ENCODE data around the gene PTPRD. TPM values are rescaled to one million over a fixed set of nuclear protein-coding genes. Genes with fewer than 3 reads are reported as not detected.
A peak's percentile ranks its signal among the peaks of the same experiment; 100 is the strongest.

PTPRD gene
- total and polyA plus RNA-seq, 2 donors from 2014 or later = 6.4 to 78.9 TPM

- FAIRE-seq = no peak
Measured at GRCh38 chr9:10094563-10094962, 518.2 kb downstream of the PTPRD start.

GRCh38 chr9:10080012-10080411 lies 532.8 kb downstream of the PTPRD start:
- FAIRE-seq = no peak
- intact Hi-C loops (cut with DNase I) = no loop called here

More at GRCh38 chr9:10094563-10094962, 518.2 kb downstream of the PTPRD start:
- no peak for DNase-seq
- Histone ChIP-seq H3K4me1 (ENCODE audit: control insufficient read depth in 2 of 3, insufficient read depth in 2 of 3, low read depth in 1 of 3, low read length in 3 of 3) (no peaks in the 10 kb centered on the region), H3K27ac (ENCODE audit: low read depth in 2 of 2, low read length in 2 of 2) (no peak overlapping the region), H3K27me3 (ENCODE audit: control insufficient read depth, insufficient read depth, low read length) (no peaks in the 10 kb centered on the region), H3K36me3 (ENCODE audit: control insufficient read depth in 2 of 3, insufficient read depth in 3 of 3, low read length in 3 of 3) (no peaks in the 10 kb centered on the region), H3K9me3 (ENCODE audit: control insufficient read depth in 2 of 3, insufficient read depth in 1 of 3, low read length in 3 of 3) (no peaks in the 10 kb centered on the region), H3K9ac (ENCODE audit: low read length in 3 of 3) (no peak overlapping the region), H3K4me3 (ENCODE audit: low read length in 3 of 3) (no peak overlapping the region)
- intact Hi-C loops (cut with DNase I) = no loop called here
- TF ChIP-seq, protein P1, sequence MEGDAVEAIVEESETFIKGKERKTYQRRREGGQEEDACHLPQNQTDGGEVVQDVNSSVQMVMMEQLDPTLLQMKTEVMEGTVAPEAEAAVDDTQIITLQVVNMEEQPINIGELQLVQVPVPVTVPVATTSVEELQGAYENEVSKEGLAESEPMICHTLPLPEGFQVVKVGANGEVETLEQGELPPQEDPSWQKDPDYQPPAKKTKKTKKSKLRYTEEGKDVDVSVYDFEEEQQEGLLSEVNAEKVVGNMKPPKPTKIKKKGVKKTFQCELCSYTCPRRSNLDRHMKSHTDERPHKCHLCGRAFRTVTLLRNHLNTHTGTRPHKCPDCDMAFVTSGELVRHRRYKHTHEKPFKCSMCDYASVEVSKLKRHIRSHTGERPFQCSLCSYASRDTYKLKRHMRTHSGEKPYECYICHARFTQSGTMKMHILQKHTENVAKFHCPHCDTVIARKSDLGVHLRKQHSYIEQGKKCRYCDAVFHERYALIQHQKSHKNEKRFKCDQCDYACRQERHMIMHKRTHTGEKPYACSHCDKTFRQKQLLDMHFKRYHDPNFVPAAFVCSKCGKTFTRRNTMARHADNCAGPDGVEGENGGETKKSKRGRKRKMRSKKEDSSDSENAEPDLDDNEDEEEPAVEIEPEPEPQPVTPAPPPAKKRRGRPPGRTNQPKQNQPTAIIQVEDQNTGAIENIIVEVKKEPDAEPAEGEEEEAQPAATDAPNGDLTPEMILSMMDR (IDR thresholded peaks at IDR 0.05; ENCODE audit: borderline replicate concordance, extremely low read depth, insufficient read depth) = no peak

DNA sequence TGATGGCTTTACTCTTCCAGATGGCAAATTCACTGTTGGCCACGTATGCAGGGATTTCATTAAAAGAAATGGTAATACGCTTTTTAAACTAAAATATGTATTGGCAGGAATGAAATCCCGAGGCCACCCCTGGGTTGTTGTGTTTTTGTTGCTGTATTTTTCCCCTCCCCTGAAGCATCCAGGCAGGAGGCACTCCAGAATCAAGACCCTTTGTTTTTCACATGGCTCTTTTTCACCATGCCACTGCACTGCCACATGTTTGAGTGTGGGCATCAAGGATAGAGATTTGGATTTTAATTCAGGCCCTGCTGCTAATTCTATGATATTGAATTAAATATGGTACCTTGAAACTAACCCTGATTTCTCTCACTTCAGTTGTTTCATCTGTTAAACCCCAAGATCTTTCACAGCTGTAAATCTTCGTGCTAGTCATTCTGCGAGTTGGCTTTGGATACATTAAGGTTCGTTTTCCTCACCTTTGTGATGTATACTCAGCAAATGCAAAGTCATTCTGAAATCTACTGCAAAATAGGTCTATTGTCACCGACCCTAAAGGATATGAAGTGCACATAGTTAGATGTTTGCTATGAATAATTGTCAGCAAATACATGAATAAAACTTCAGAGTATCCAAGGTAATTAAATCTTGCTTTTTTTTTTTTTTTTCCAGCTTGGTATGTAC lies 533.4 kb downstream of the PTPRD start:
- Histone ChIP-seq H3K36me3 (ENCODE audit: control insufficient read depth in 2 of 3, insufficient read depth in 3 of 3, low read length in 3 of 3) (no peaks in the 10 kb centered on the region), H3K4me1 (ENCODE audit: control insufficient read depth in 2 of 3, insufficient read depth in 2 of 3, low read depth in 1 of 3, low read length in 3 of 3) (no peaks in the 10 kb centered on the region), H3K9me3 (ENCODE audit: control insufficient read depth in 2 of 3, insufficient read depth in 1 of 3, low read length in 3 of 3) (no peaks in the 10 kb centered on the region), H3K4me3 (ENCODE audit: low read length in 3 of 3) (no peak overlapping the region), H3K27me3 (ENCODE audit: control insufficient read depth, insufficient read depth, low read length) (no peaks in the 10 kb centered on the region), H3K27ac (ENCODE audit: low read depth in 2 of 2, low read length in 2 of 2) (no peak overlapping the region), H3K9ac (ENCODE audit: low read length in 3 of 3) (no peak overlapping the region)
- TF ChIP-seq, protein P1 (IDR thresholded peaks at IDR 0.05; ENCODE audit: borderline replicate concordance, extremely low read depth, insufficient read depth) = no peak
- intact Hi-C loops (cut with DNase I) = no loop called here
- no peak for DNase-seq
- FAIRE-seq = no peak

More at GRCh38 chr9:10080012-10080411, 532.8 kb downstream of the PTPRD start:
- Histone ChIP-seq H3K27ac (ENCODE audit: low read depth in 2 of 2, low read length in 2 of 2) (no peak overlapping the region), H3K9me3 (ENCODE audit: control insufficient read depth in 2 of 3, insufficient read depth in 1 of 3, low read length in 3 of 3) (no peaks in the 10 kb centered on the region), H3K36me3 (ENCODE audit: control insufficient read depth in 2 of 3, insufficient read depth in 3 of 3, low read length in 3 of 3) (no peaks in the 10 kb centered on the region), H3K4me1 (ENCODE audit: control insufficient read depth in 2 of 3, insufficient read depth in 2 of 3, low read depth in 1 of 3, low read length in 3 of 3) (no peaks in the 10 kb centered on the region), H3K27me3 (ENCODE audit: control insufficient read depth, insufficient read depth, low read length) (no peaks in the 10 kb centered on the region), H3K4me3 (ENCODE audit: low read length in 3 of 3) (no peak overlapping the region), H3K9ac (ENCODE audit: low read length in 3 of 3) (no peak overlapping the region)
- DNase-seq = peak in 1 of 5 donors; percentile 7
- TF ChIP-seq, protein P1 (IDR thresholded peaks at IDR 0.05; ENCODE audit: borderline replicate concordance, extremely low read depth, insufficient read depth) = no peak

Data from kidney (tissue), 14 donors.